GM18499 (cell line): ENCODE results near the gene ABCC9.
"Not testable (repeated sequence)": the region's sequence is repeated elsewhere in the genome, so short reads cannot be mapped to it uniquely, and the experiment has no call there.

ENCODE experiments used
- ATAC-seq: cut with Tn5 transposase; IDR thresholded peaks from one replicate; pipeline ENCODE4 v1.9.1; 2021; ENCODE audit warnings: moderate number of reproducible peaks; ENCODE audit not compliant: insufficient read depth, unreplicated experiment

ABCC9 gene

DNA sequence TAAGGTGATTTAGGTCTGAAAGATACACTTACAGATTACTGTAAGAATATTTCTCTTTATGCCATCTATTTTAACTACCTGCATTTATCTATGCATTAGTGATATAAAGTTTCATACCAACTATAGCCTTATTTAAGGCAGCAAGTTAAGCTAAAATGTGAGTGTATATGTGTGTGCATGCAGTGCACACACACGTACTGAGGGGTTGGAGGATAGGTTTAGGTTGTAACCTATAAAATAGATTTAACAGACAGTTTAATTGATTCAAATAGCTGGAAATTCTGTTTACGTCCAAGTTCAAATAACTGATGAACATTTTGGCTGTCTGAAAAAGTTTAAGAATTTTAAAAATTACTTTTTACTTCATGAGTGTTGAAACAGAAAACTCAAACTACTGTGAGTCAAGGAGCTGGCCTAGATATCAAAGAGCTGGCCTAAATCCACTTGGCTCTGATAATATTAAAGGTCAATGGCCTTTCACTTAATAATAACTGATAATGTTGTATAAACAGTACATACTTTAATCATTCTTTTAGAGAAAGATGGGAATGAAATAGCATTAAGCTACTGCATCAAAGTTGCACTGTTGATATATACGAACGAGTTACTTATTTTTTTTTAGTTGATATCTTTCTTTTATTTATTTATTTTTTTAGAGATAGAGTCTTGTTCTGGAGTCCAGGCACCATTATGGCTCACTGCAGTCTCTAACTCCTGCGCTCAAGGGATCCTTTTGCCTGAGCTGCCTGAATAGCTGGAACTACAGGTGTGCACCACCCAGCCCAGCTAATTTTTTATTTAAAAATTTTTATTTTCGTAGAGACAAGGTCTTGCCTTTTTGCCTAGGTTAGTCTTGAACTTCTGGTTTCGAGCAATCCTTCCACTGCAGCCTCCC, 152.9 kb downstream of the ABCC9 start:
- ATAC-seq, result no peak

DNA sequence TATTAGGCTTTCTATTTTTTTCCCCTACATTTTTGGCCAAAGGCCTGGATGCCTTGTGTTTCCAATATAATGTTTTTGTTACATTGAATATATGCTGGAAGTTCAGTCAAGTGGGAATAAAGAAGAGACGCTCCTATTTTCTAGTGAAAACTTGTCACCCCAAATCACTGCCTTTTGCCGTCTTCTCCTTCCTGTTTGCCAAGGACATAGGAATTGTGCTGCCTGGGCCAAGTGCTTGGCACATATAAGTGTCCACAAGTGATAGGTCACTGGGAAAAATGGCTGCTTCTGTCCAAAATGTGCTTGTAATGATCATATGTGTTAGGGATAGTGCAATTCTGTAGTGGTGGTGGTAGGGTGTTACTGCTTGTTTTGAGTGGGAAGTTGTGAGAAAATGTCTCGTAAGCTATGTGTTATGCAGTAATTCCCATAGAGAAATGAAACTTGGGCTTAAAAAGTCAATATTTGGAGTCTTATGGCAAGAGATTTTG, 155.1 kb downstream of the ABCC9 start:
- no peak for ATAC-seq

DNA sequence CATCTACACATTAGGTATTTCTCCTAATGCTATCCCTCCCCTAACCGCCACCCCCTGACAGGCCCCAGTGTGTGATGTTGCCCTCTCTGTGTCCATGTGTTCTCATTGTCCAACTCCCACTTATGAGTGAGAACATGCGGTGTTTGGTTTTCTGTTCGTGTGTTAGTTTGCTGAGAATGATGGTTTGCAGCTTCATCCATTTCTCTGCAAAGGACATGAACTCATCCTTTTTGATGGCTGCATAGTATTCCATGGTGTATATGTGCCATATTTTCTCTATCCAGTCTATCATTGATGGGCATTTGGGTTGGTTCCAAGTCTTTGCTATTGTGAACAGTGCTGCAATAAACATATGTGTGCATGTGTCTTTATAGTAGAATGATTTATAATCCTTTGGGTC, 158.5 kb downstream of the ABCC9 start:
- not testable (repeated sequence) for ATAC-seq

DNA sequence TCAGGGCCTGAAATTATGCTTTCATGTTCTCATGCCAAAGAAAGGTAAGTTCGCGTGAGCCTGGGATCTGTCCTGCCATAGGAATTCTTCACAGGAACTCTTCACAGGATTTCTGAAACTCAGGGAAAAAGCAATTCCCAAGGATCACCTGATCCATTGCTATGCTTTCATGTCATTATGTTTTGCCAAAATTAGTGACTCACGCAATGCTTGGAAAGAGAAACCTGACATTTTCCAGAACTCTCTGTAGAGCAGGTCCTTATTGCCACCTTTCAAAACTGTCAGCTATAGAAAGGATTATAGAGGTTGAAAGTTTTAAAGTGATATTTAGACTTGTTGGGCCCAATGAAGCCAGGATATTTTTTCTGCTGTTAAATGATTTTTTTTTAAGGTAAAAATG, 160.4 kb downstream of the ABCC9 start:
- no peak for ATAC-seq

DNA sequence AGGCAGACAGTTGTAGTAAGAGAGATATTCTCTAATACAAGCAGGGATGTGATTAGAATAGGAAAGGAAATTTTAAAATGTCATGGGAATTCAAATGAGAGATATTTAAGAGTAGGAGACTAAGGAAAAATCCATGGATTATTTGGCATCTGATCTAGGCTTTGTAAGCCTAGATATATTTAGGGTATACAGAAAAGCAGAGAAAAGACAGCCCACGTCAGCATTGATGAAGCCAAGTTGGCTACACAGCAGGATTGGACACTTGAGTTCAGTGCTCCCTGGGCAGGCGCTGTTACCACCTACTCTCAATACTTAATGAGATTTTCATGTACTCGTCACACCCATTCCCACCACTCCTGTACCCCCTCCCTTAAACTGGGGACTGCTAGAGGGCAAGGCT, 165.1 kb downstream of the ABCC9 start:
- no peak for ATAC-seq

DNA sequence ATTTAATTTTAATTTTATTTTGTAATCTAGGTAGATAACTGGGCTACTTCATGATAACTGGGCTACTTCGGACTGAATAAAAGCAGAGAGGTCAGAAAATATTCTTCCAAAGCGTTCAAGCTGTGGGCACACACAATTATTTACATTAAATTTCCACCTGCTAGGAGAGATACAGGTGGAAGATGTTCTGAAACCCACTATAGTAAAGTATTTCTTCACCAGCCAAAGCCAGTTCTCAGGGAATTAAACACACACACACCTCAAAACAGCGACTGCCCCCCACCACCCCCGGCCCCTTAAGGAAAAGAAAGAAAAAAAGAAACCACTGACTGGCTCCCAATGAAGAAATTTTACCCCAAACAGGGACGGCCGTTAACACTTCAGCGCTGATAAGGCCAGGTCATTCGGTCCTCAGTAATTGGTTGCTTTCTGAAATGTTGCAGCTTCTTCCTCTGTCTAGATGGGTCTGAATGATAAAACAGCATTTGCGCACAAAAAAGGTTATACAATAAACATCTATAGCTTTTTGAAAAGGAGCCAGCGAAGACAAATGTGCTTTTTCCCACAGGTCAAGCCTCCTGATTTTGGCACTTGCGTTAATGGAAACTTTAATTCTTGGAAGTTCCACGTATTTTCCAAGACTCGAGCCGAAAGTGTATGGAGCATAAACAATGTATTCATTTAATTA, 165.9 kb downstream of the ABCC9 start:
- no peak for ATAC-seq

DNA sequence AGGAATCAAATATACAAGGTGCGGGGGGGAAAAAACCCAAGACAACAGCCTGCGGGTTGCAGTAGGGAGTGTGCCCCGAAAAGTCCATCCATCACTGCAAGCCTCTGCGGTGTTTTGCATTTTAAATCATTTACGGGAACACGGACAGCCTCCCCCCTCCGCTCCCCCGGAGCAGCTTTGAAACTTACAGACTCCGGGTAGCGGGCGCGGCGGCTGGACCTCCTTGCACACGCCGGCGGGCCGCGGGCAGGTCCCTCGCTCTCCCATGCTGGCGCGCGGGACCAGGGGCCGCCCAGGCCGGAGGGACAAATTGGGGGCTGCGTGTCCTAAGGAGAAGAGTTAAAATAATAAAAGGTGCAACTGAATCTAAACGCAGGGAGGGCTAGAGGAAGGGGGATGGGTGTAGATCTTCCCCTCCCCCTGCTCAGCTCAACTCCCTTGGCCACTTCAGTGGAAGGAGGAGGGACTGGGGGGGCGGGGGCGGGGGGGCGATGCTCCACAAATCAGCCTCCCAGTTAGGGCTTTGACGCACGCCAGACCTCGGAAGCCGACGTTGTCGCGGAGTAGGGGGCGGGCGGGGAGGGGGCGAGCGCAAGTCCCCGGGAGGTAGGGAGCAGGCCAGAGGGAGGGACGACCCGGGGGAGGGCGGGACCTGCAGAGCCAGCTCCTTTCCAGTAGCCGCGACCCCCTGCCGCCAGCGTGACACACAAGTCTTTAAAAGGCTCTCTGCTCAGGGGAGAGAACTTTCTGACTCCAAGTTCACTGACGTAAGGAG, 166.7 kb downstream of the ABCC9 start, which contains the start of gene KCNJ8:
Gene KCNJ8 (minus strand): TSS at position 349 of the 775 bp plus-strand sequence. CDS start 1,090 bp downstream, outside the sequence.
- ATAC-seq, result no peak

DNA sequence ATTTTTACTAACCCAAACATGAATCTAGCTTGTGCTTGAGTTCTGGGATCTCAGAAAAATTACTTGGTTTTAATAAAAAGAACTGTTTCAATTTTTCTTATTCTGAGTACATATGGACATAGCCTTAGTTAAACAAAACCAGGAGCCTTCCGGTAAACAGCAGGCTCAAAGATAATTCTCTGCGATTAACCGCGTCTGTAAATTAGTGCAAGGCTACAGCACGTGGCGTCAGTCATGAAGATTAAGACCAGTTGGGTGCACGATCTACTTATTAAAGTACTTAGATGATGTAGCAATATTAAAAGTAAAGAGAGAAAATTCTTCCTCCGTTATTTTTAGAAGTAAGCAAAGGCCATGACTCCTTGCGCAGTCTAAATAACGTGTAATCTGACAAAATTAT, 167.4 kb downstream of the ABCC9 start:
- no peak for ATAC-seq

DNA sequence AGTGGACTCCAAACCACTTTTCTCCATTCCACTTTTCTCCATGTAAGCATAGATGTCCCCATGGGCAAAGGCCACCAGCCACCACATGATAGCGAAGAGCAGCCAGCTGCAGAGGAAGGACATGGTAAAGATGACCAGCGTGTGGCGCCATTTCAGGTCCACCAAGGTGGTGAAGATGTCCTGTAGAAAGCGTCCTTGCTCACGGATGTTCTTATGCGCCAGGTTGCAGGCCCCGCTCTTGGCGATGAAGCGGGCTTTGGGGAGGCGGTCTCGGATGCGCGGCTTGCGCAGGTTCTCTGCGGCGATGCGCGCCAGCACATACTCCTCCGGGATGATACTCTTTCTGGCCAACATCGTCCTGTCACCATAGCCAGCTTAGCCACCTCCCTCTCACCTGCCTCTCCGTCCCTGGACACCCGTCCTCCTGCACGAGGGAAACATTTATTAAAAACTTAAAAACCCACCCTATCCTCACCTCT, 167.9 kb downstream of the ABCC9 start:
- ATAC-seq, result no peak

DNA sequence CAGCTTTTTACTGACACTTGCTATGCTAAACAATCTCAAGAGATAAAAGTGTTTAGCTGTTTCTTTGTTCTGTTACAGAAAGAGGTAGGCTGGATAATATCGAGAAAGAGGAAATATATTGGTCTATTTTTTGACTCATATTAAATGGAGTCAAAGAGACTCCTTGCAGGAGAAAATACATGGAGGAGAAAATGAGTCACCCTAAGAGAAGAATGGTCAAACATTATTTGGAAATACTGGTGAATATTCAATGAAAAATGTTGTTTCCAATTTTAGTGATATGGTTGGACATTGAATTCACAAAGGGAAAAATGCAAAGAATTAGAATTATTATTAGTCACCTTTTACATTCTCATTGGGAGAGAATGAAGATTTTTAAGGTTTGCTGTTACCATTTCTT, 169.9 kb downstream of the ABCC9 start:
- ATAC-seq, result no peak

DNA sequence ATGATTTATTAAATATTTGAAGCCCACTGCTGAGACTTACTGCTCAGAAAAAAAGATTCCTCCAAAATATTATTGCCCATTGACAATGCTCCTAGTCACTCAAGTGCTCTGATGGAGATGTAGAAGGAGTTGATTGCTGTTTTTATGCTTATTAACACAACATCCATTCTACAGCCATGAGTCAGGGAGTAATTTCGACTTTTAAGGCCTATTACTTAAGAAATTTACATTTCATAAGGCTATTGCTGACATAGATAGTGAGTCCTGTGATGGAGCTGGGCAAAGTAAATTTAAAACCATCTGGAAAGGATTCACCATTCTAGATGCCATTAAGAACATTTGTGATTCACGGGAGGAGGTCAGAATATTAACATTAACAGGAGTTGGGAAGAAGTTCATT, 171.9 kb downstream of the ABCC9 start:
- ATAC-seq, result no peak

DNA sequence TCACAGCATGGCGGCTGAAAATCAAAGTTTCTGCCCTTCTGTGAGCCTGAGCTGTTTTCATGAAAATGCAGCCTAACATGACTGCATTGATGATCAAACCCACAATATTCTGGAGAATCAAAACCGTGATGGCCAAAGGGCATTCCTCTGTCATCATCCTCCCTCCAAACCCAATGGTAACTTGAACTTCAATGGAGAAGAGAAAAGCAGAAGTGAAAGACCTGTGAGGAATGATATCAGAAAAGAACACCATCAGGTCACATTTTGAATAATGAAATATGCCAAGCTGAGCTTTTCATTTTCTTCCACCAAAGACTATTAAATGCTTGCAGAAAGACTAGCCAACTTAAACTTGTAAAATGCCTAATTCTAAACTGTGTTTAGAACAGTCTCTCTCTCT, 174.8 kb downstream of the ABCC9 start:
- no peak for ATAC-seq

DNA sequence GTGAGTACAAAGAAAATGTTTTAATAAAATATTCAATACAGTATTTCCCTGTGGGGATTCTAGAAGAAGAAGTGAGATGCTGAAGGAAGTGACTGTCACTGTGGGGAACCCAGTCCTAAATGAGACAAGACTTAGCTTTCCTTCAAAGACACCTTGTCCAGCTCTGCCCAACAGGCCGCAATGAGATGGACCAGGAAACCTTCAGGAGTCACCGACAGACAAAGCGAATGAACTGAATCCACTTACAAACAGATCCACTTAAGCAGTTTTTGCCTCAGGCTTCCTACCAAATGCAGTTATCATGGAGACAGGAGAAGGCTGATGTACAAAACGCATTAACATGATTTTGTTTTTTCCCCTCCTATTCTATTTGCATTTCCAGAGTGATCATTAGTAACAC, 176.3 kb downstream of the ABCC9 start:
- ATAC-seq, result no peak

DNA sequence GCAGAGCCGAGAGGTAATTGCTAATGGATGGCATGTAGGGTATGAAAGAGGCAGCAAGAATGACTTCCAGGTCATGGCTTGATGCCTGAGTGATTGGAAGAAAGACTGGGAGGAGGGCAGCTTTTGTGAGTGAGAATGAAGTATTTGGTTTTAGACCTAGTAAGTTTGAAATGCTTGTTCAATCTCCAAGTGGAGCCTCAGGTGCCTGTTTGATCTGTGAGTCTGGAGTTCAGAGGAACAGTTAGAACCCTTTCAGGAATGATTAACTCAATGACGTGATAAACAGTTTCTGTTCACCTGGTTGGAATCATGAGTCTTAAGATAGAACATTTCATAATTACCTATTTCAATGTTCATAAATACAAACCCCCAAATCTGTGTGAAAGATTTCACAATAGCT, 177.2 kb downstream of the ABCC9 start:
- no peak for ATAC-seq

DNA sequence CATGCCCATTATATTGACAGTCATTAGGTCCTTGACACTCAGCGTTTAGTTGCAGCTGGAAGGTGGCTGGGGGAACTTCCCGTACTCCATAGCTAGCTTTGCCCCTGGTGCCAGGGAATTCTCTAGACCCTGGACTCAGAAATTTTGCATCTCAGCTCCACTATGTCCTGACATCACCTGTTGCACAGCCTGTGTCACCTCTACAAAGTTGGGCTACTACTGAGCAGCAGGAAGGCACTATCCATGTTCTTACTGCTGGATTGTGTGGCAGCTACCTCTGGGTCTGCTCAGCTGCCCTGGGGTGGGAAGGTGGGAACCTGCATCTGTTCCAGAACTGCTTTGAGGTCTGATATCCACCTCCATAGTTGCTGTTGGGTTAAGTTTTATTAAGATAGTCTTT, 177.7 kb downstream of the ABCC9 start:
- ATAC-seq, result no peak

DNA sequence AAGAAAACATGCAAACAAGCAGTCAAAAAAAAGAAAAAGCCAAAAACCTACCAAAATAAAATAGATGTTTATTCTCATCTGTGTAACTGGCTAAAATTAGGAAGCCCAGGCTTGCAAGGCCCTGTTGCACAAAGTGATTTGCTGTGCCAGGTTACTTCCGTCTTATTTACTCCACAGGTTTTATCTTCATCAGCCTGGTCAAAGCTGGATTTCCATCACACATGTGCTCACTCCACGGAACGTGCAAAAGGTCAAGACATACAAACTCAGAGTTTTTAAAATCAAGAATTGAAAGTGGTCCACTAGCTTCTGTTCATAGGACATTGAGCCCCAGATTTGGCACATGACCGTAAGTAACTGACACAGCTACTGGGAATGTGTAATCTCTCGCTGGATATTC, 181.5 kb downstream of the ABCC9 start:
- no peak for ATAC-seq

DNA sequence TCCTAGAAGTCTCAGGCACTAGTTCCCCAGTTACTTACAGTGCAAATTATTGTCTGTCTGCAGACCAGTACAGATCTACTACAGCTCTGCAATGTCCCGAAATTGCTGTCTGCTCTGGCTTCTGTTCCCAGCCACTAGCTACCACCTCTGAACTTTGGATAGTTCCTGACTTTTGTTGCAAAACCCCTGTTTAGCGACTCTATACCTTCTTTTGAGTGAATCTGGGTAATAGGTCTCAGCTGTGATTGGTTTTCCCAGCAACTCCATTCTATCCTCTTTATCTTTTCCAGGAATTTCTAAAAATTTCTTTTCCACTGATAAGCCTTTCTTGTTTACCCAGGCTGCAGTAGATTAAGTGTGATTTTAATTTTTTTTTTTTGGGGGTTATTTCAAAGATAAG, 183.5 kb downstream of the ABCC9 start:
- no peak for ATAC-seq

DNA sequence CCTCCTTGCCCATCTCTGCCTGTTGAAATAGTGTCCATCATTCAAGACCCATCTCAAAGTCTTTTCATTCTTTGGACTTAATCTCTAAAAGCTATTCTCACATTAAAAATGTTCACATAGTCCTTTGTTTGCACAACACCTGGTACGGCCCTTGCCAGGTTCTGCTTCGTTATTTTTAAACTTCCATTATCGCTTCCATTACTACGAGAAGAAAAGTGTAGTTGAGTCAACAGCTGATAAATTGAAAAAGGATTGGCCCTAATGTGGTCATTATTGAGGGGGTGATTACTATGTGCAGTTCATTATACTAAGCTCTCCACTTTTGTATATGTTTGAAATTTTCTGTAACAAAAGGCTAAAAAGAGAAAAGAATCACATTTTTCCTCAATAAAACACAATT, 184.5 kb downstream of the ABCC9 start:
- ATAC-seq, result no peak

DNA sequence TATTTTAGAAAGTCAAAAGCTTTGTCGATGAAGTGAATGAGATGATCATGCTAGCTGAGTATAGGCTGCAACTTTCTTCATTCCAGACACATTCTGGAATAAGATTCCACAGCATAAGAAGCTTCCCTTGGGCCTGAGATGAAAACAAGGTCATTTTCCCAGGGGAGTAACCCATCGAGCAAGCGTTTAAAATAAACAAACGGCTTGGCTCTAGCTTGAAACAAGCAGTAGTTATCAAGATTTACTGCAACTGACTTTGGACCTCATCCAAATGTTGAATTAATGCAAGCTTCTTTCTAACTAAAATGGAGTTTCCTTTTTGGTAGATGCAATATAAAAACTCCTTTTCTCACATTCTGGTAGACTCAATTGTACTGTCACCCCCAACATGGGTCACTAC, 189.7 kb downstream of the ABCC9 start:
- no peak for ATAC-seq
